Activated CD8-positive, alpha-beta memory T cell treated with anti-CD3 and anti-CD28 coated beads, Interleukin-2, amount 50 U/mL, for 1 hour (primary cell): Measurements from ENCODE around the gene PZP.

Experiments
- DNase-seq: peaks from one replicate; pipeline ENCODE4 v3.0.0-alpha.2; 2020; ENCODE audit errors: extremely low read depth

PZP gene

GRCh38 chr12:9124383-9125031, 83.7 kb downstream of the PZP start:
- no peak for DNase-seq

GRCh38 chr12:9123781-9124382, 84.3 kb downstream of the PZP start:
- no peak for DNase-seq

- no peak for DNase-seq
Observed at GRCh38 chr12:9122091-9122609, 86.0 kb downstream of the PZP start.

GRCh38 chr12:9120487-9121184, 87.6 kb downstream of the PZP start:
- DNase-seq = no peak

GRCh38 chr12:9118158-9118557, 90.0 kb downstream of the PZP start:
- no peak for DNase-seq

GRCh38 chr12:9115731-9116559, 92.2 kb downstream of the PZP start, which contains the start of gene A2M:
Gene A2M (minus strand): TSS chr12:9115919. CDS start chr12:9115849, 70 bp downstream.
- no peak for DNase-seq

GRCh38 chr12:9114946-9115345, 93.2 kb downstream of the PZP start:
- DNase-seq = no peak

- no peak for DNase-seq
Observed at GRCh38 chr12:9113987-9114309, 94.2 kb downstream of the PZP start.

- DNase-seq = no peak
Observed at GRCh38 chr12:9113296-9113986, 94.8 kb downstream of the PZP start.

GRCh38 chr12:9112076-9112853, 95.9 kb downstream of the PZP start:
- no peak for DNase-seq

- no peak for DNase-seq
Observed at GRCh38 chr12:9111525-9111924, 96.7 kb downstream of the PZP start.

GRCh38 chr12:9109737-9110491, 98.3 kb downstream of the PZP start:
- no peak for DNase-seq

GRCh38 chr12:9109213-9109522, 99.0 kb downstream of the PZP start:
- no peak for DNase-seq

- DNase-seq = no peak
Observed at GRCh38 chr12:9108504-9109212, 99.5 kb downstream of the PZP start.

GRCh38 chr12:9107542-9107873, 100.7 kb downstream of the PZP start:
- no peak for DNase-seq

- no peak for DNase-seq
Observed at GRCh38 chr12:9106610-9107541, 101.3 kb downstream of the PZP start.

GRCh38 chr12:9106067-9106466, 102.1 kb downstream of the PZP start:
- DNase-seq = no peak

- DNase-seq = no peak
Observed at GRCh38 chr12:9104767-9105423, 103.3 kb downstream of the PZP start.
